ENCODE results near the gene MOV10L1. TPM values are rescaled to one million over a fixed set of nuclear protein-coding genes. Genes with fewer than 3 reads are reported as not detected.
"Not testable (repeated sequence)": the region's sequence is repeated elsewhere in the genome, so short reads cannot be mapped to it uniquely, and the experiment has no call there.

MOV10L1 gene
- total RNA-seq, 1 donor from 2014 or later = 3.5 TPM

- H3K36me3 Mint-ChIP-seq = no peaks in the 10 kb centered on the region
- H3K4me1 Mint-ChIP-seq = no peaks in the 10 kb centered on the region
- H3K27ac Mint-ChIP-seq = no peak overlapping the region
- H3K27me3 Mint-ChIP-seq (ENCODE audit: low read depth) = peaks cover 26% of the 10 kb centered on the region
- TF ChIP-seq, protein P1, sequence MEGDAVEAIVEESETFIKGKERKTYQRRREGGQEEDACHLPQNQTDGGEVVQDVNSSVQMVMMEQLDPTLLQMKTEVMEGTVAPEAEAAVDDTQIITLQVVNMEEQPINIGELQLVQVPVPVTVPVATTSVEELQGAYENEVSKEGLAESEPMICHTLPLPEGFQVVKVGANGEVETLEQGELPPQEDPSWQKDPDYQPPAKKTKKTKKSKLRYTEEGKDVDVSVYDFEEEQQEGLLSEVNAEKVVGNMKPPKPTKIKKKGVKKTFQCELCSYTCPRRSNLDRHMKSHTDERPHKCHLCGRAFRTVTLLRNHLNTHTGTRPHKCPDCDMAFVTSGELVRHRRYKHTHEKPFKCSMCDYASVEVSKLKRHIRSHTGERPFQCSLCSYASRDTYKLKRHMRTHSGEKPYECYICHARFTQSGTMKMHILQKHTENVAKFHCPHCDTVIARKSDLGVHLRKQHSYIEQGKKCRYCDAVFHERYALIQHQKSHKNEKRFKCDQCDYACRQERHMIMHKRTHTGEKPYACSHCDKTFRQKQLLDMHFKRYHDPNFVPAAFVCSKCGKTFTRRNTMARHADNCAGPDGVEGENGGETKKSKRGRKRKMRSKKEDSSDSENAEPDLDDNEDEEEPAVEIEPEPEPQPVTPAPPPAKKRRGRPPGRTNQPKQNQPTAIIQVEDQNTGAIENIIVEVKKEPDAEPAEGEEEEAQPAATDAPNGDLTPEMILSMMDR (IDR thresholded peaks at IDR 0.05; ENCODE audit: unreplicated experiment) = no peak
- H3K4me3 Mint-ChIP-seq = no peak overlapping the region
- DNase-seq (ENCODE audit: low spot score in 2 of 2, unreplicated experiment in 2 of 2) = no peak
- H3K9me3 Mint-ChIP-seq = no peaks in the 10 kb centered on the region
These were observed 72.7 kb downstream of the MOV10L1 start for GRCh38 chr22:50162391-50162956.

DNA sequence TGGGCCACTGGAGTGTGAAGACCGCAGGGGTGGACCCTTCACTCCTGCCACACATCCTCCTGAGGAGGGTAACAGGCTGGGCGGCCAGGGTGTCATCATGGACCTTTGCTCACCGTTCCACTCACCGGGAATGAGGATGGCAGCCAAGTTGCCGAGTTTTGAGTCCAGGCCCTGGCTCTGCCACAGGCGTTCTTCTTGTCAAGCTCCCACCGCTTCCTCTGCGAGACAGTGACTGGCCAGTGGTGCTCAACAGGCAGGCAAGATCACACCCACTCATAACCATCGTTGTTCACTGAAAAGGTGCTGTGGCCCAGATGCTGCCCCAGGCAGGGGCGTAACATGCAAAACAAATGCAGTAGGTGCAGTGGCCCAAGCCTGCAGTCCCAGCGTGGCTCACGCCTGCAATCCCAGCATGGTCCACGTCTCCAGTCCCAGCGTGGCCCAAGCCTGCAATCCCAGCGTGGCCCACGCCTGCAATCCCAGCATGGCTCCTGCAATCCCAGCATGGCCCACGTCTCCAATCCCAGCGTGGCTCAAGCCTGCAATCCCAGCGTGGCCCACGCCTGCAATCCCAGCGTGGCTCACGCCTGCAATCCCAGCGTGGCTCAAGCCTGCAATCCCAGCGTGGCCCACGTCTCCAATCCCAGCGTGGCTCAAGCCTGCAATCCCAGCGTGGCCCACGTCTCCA is 75.8 kb downstream of the MOV10L1 start:
- DNase-seq (ENCODE audit: low spot score in 2 of 2, unreplicated experiment in 2 of 2) = no peak
- peaks cover 5% of the 10 kb centered on the region for H3K4me1 Mint-ChIP-seq
- H3K27ac Mint-ChIP-seq = no peak overlapping the region
- TF ChIP-seq, protein P1 (IDR thresholded peaks at IDR 0.05; ENCODE audit: unreplicated experiment) = no peak
- H3K27me3 Mint-ChIP-seq (ENCODE audit: low read depth) = peaks cover 23% of the 10 kb centered on the region
- H3K36me3 Mint-ChIP-seq = no peaks in the 10 kb centered on the region
- H3K9me3 Mint-ChIP-seq = no peaks in the 10 kb centered on the region
- H3K4me3 Mint-ChIP-seq = no peak overlapping the region

DNA sequence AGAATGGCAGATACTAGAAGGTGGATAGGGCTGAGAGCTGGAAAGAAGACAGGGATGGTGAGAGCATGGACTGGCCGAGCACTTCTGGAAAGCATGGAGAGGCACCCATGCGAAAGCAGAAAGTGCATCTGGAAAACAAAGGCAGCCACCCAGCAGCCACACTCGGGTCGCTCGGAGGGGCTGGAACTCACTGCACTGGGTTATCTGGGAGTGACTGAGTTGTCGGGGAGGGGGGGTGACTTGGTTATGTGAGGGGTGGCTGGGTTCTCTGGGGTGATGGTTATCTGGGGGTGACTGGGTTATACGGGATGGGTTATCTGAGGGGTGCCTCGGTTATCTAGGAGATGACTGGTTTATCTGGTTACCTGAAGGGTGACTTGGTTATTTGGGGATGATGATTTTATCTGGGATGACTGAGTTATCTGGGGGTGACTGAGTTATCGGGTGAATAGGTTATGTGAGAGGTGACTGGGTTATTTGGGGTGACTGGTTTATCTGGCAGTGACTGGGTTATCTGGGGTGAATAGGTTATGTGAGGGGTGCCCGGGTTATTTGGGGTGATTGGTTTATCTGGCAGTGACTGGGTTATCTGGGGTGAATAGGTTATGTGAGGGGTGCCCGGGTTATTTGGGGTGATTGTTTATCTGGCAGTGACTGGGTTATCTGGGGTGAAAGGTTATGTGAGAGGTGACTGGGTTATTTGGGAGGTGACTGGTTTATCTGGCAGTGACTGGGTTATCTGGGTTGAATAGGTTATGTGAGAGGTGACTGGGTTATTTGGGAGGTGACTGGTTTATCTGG is 78.1 kb downstream of the MOV10L1 start:
- Mint-ChIP-seq H3K27ac (no peak overlapping the region), H3K4me3 (peak overlapping the region; percentile 74), H3K27me3 (ENCODE audit: low read depth) (peaks cover 26% of the 10 kb centered on the region), H3K9me3 (no peaks in the 10 kb centered on the region), H3K4me1 (peaks cover 8% of the 10 kb centered on the region), H3K36me3 (no peaks in the 10 kb centered on the region)
- DNase-seq (ENCODE audit: low spot score in 2 of 2, unreplicated experiment in 2 of 2) = no peak
- TF ChIP-seq, protein P1 (IDR thresholded peaks at IDR 0.05; ENCODE audit: unreplicated experiment) = no peak

DNA sequence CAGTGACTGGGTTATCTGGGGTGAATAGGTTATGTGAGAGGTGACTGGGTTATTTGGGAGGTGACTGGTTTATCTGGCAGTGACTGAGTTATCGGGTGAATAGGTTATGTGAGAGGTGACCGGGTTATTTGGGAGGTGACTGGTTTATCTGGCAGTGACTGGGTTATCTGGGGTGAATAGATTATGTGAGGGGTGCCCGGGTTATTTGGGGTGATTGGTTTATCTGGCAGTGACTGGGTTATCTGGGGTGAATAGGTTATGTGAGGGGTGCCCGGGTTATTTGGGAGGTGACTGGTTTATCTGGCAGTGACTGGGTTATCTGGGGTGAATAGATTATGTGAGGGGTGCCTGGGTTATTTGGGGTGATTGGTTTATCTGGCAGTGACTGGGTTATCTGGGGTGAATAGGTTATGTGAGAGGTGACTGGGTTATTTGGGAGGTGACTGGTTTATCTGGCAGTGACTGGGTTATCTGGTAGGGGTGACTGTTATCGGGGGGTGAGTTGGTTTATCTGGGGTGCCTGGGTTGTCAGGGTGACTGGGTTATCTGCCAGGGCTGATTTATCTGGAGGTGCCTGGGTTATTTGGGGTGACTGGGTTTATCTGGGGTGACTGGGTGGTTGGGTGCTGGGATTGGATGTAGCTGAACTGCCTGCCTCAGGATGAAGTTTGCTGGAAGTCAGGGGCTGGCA is 78.8 kb downstream of the MOV10L1 start:
- peak overlapping the region; percentile 74 for H3K4me3 Mint-ChIP-seq
- not testable (repeated sequence) for H3K4me1 Mint-ChIP-seq; H3K36me3 Mint-ChIP-seq; H3K9me3 Mint-ChIP-seq; DNase-seq (ENCODE audit: low spot score in 2 of 2, unreplicated experiment in 2 of 2); H3K27ac Mint-ChIP-seq
- peaks cover 26% of the 10 kb centered on the region for H3K27me3 Mint-ChIP-seq (ENCODE audit: low read depth)

GRCh38 chr22:50169181-50169759 is 79.5 kb downstream of the MOV10L1 start:
- H3K27ac Mint-ChIP-seq = peak overlapping the region; percentile 39
- DNase-seq (ENCODE audit: low spot score in 2 of 2, unreplicated experiment in 2 of 2) = no peak
- TF ChIP-seq, protein P1 (IDR thresholded peaks at IDR 0.05; ENCODE audit: unreplicated experiment) = no peak
- no peaks in the 10 kb centered on the region for H3K9me3 Mint-ChIP-seq
- H3K4me3 Mint-ChIP-seq = peak overlapping the region; percentile 74
- no peaks in the 10 kb centered on the region for H3K36me3 Mint-ChIP-seq
- H3K27me3 Mint-ChIP-seq (ENCODE audit: low read depth) = peaks cover 26% of the 10 kb centered on the region
- peaks cover 8% of the 10 kb centered on the region for H3K4me1 Mint-ChIP-seq

Data from mesothelial cell of epicardium (in vitro differentiated cells).